GM18867 (cell line): ENCODE measurements around the gene ZNF77.
"Not testable (repeated sequence)": the region's sequence is repeated elsewhere in the genome, so short reads cannot be mapped to it uniquely, and the experiment has no call there.

ENCODE experiments used
- ATAC-seq: cut with Tn5 transposase; IDR thresholded peaks from one replicate; pipeline ENCODE4 v1.9.1; 2021; ENCODE audit warnings: mild to moderate bottlenecking, moderate library complexity; ENCODE audit not compliant: unreplicated experiment

Gene ZNF77

GRCh38 chr19:2922987-2923386 is 21.8 kb downstream of the ZNF77 start:
- ATAC-seq: no peak

- no peak for ATAC-seq
These were observed 27.2 kb downstream of the ZNF77 start for GRCh38 chr19:2917275-2918184.

- no peak for ATAC-seq
These were observed 32.5 kb downstream of the ZNF77 start for GRCh38 chr19:2912306-2912705.

- ATAC-seq: no peak
These were observed 38.1 kb downstream of the ZNF77 start for GRCh38 chr19:2906631-2907195.

- no peak for ATAC-seq
These were observed 38.8 kb downstream of the ZNF77 start for GRCh38 chr19:2905918-2906519.

GRCh38 chr19:2903326-2903725 is 41.4 kb downstream of the ZNF77 start:
- not testable (repeated sequence) for ATAC-seq

GRCh38 chr19:2902590-2903218 is 42.1 kb downstream of the ZNF77 start:
- ATAC-seq: no peak

GRCh38 chr19:2900296-2901252 is 44.2 kb downstream of the ZNF77 start, which contains the start of gene ZNF57:
TSS of gene ZNF57 (plus strand) at chr19:2900928. CDS start at chr19:2901046, 118 bp downstream.
- peak; percentile 95 for ATAC-seq

GRCh38 chr19:2896694-2897093 is 48.1 kb downstream of the ZNF77 start:
- ATAC-seq: no peak

GRCh38 chr19:2890531-2890930 is 54.2 kb downstream of the ZNF77 start:
- not testable (repeated sequence) for ATAC-seq

- ATAC-seq: no peak
These were observed 56.0 kb downstream of the ZNF77 start for GRCh38 chr19:2888731-2889224.

- no peak for ATAC-seq
These were observed 57.3 kb downstream of the ZNF77 start for GRCh38 chr19:2887391-2887914.

GRCh38 chr19:2885736-2886135 is 59.0 kb downstream of the ZNF77 start:
- ATAC-seq: no peak

- ATAC-seq: no peak
These were observed 60.9 kb downstream of the ZNF77 start for GRCh38 chr19:2883686-2884439.
